Hepatocyte (in vitro differentiated cells): ENCODE data around the gene TMEM123.

Source experiments
- CTCF ChIP-seq: fragments of 200-600 bp; sonication (generic); IDR thresholded peaks from 2 replicates; pipeline ENCODE4 v1.5.1; 2016; ENCODE audit warnings: antibody characterized with exemption, mild to moderate bottlenecking; ENCODE audit not compliant: poor library complexity
- EZH2 ChIP-seq: fragments of 200-600 bp; sonication (generic); IDR thresholded peaks from 2 replicates; pipeline ENCODE4 v1.6.1; 2016; ENCODE audit warnings: antibody characterized with exemption, mild to moderate bottlenecking, borderline replicate concordance
- EZH2phosphoT487 ChIP-seq: fragments of 200-600 bp; sonication (generic); IDR thresholded peaks from one replicate; pipeline ENCODE4 v1.6.1; 2018; ENCODE audit warnings: antibody characterized with exemption, mild to moderate bottlenecking, low read depth, moderate library complexity; ENCODE audit not compliant: unreplicated experiment, severe bottlenecking

GRCh38 chr11:102368472-102368871 lies 84.1 kb downstream of the TMEM123 start:
- TF ChIP-seq EZH2 = no peak
- no peak for TF ChIP-seq CTCF
- TF ChIP-seq EZH2phosphoT487 = no peak
